ENCODE data around the gene ARHGAP29.
A peak's percentile ranks its signal among the peaks of the same experiment; 100 is the strongest.

The ARHGAP29 gene

GRCh38 chr1:94237291-94238226 lies at the start of gene ARHGAP29:
Gene ARHGAP29 (minus strand): TSS chr1:94237584. CDS start chr1:94231611, 5,973 bp downstream.
- Histone ChIP-seq H3K27ac (ENCODE audit: low read length) (no peak within 1 kb of the TSS), H3K9me3 (ENCODE audit: insufficient read depth, low read length, severe bottlenecking) (no peaks in the 10 kb centered on the region), H3K9ac (ENCODE audit: low read depth, low read length) (peak within 1 kb of the TSS; percentile 15; the same call in 1 of the 2 replicates), H3K4me3 (ENCODE audit: low read depth in 1 of 2, low read length in 2 of 2) (peak within 1 kb of the TSS in 1 of 2 experiments; percentile 49; a peak in 2 of 4 replicates), H3K4me1 (ENCODE audit: insufficient read depth, low read length) (peaks cover 16% of the 10 kb centered on the region; the same call in 1 of the 2 replicates), H3K79me2 (ENCODE audit: insufficient read depth, low read length) (no peaks in the 10 kb centered on the region), H2AFZ (ENCODE audit: low read depth, low read length) (no peak within 1 kb of the TSS), H3K4me2 (ENCODE audit: insufficient read depth, low read length) (peak within 1 kb of the TSS; percentile 67), H3K27me3 (ENCODE audit: insufficient read depth, low read length, poor library complexity) (peaks cover 54% of the 10 kb centered on the region), H3K36me3 (ENCODE audit: insufficient read depth, low read length) (no peaks in the 10 kb centered on the region), H4K20me1 (ENCODE audit: insufficient read depth, low read length) (no peaks in the 10 kb centered on the region)
- TF ChIP-seq EZH2 (IDR thresholded peaks at IDR 0.05; ENCODE audit: borderline replicate concordance, low read depth, low read length, severe bottlenecking) (peak; percentile 83), CTCF (IDR thresholded peaks at IDR 0.05; ENCODE audit: borderline replicate concordance, extremely low read depth, low read length, poor library complexity, severe bottlenecking) (peak; percentile 23)
- ATAC-seq (ENCODE audit: insufficient read depth, low read depth) (peak; percentile 78), DNase-seq (peak; percentile 46)

GRCh38 chr1:94286864-94287437 lies 49.6 kb upstream of the ARHGAP29 start:
- DNase-seq, result no peak
- no peak overlapping the region for H3K9ac ChIP-seq (ENCODE audit: low read depth, low read length)
- no peaks in the 10 kb centered on the region for H3K27me3 ChIP-seq (ENCODE audit: insufficient read depth, low read length, poor library complexity)
- no peak overlapping the region; the same call in 1 of the 2 replicates for H2AFZ ChIP-seq (ENCODE audit: low read depth, low read length)
- no peaks in the 10 kb centered on the region for H3K4me1 ChIP-seq (ENCODE audit: insufficient read depth, low read length)
- H3K79me2 ChIP-seq (ENCODE audit: insufficient read depth, low read length), result no peaks in the 10 kb centered on the region
- no peaks in the 10 kb centered on the region for H3K9me3 ChIP-seq (ENCODE audit: insufficient read depth, low read length, severe bottlenecking)
- TF ChIP-seq CTCF (IDR thresholded peaks at IDR 0.05; ENCODE audit: borderline replicate concordance, extremely low read depth, low read length, poor library complexity, severe bottlenecking) (no peak), EZH2 (IDR thresholded peaks at IDR 0.05; ENCODE audit: borderline replicate concordance, low read depth, low read length, severe bottlenecking) (no peak)
- H3K4me3 ChIP-seq (ENCODE audit: low read depth in 1 of 2, low read length in 2 of 2), result no peak overlapping the region
- ATAC-seq (ENCODE audit: insufficient read depth, low read depth), result no peak
- H3K36me3 ChIP-seq (ENCODE audit: insufficient read depth, low read length), result no peaks in the 10 kb centered on the region
- H4K20me1 ChIP-seq (ENCODE audit: insufficient read depth, low read length), result no peaks in the 10 kb centered on the region
- no peak overlapping the region for H3K27ac ChIP-seq (ENCODE audit: low read length)
- no peak overlapping the region for H3K4me2 ChIP-seq (ENCODE audit: insufficient read depth, low read length)

- Histone ChIP-seq H4K20me1 (ENCODE audit: insufficient read depth, low read length) (no peaks in the 10 kb centered on the region), H3K79me2 (ENCODE audit: insufficient read depth, low read length) (no peaks in the 10 kb centered on the region), H3K9ac (ENCODE audit: low read depth, low read length) (no peak overlapping the region), H3K4me2 (ENCODE audit: insufficient read depth, low read length) (no peak overlapping the region), H3K36me3 (ENCODE audit: insufficient read depth, low read length) (no peaks in the 10 kb centered on the region), H3K4me3 (ENCODE audit: low read depth in 1 of 2, low read length in 2 of 2) (no peak overlapping the region), H3K27ac (ENCODE audit: low read length) (no peak overlapping the region), H3K27me3 (ENCODE audit: insufficient read depth, low read length, poor library complexity) (no peaks in the 10 kb centered on the region), H3K4me1 (ENCODE audit: insufficient read depth, low read length) (no peaks in the 10 kb centered on the region), H3K9me3 (ENCODE audit: insufficient read depth, low read length, severe bottlenecking) (no peaks in the 10 kb centered on the region), H2AFZ (ENCODE audit: low read depth, low read length) (no peak overlapping the region)
- ATAC-seq (ENCODE audit: insufficient read depth, low read depth) (no peak), DNase-seq (no peak)
- no peak for TF ChIP-seq CTCF (IDR thresholded peaks at IDR 0.05; ENCODE audit: borderline replicate concordance, extremely low read depth, low read length, poor library complexity, severe bottlenecking)
- TF ChIP-seq EZH2 (IDR thresholded peaks at IDR 0.05; ENCODE audit: borderline replicate concordance, low read depth, low read length, severe bottlenecking), result no peak
These were observed 47.8 kb upstream of the ARHGAP29 start for GRCh38 chr1:94285031-94285654.

Measured in DND-41 (cell line).